ENCODE measurements around the gene CNNM2.

GRCh38 chr10:103086261-103086660 is 168.2 kb downstream of the CNNM2 start:
- no peak for TF ChIP-seq EZH2phosphoT487 (IDR thresholded peaks at IDR 0.05; ENCODE audit: borderline replicate concordance)
- TF ChIP-seq, protein P1, sequence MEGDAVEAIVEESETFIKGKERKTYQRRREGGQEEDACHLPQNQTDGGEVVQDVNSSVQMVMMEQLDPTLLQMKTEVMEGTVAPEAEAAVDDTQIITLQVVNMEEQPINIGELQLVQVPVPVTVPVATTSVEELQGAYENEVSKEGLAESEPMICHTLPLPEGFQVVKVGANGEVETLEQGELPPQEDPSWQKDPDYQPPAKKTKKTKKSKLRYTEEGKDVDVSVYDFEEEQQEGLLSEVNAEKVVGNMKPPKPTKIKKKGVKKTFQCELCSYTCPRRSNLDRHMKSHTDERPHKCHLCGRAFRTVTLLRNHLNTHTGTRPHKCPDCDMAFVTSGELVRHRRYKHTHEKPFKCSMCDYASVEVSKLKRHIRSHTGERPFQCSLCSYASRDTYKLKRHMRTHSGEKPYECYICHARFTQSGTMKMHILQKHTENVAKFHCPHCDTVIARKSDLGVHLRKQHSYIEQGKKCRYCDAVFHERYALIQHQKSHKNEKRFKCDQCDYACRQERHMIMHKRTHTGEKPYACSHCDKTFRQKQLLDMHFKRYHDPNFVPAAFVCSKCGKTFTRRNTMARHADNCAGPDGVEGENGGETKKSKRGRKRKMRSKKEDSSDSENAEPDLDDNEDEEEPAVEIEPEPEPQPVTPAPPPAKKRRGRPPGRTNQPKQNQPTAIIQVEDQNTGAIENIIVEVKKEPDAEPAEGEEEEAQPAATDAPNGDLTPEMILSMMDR (conservative IDR thresholded peaks at IDR 0.05; ENCODE audit: low read length) = no peak
